Activated CD8-positive, alpha-beta T cell treated with anti-CD3 and anti-CD28 coated beads, Interleukin-2, amount 10 ng/mL, durations not matched to agents 7 days and 5 days (primary cell): ENCODE results near the gene C1orf198. TPM values are rescaled to one million over a fixed set of nuclear protein-coding genes. Genes with fewer than 3 reads are reported as not detected.

Source experiments
- total RNA-seq, 2 experiments: library from RNA; stranded (reverse); gene quantifications; one replicate each; pipeline ENCODE4 v1.2.3, GENCODE V29; 2021

Gene C1orf198
- total RNA-seq, 2 experiments from 2014 or later: 2.5 to 2.6 TPM

Other genes with a start within 250 kb of the C1orf198 start
- 10 to 100 TPM; 29.9 to 31.2 TPM for gene COG2, start 226.0 kb downstream of the C1orf198 start, total RNA-seq
- gene AGT, start 154.4 kb downstream of the C1orf198 start, total RNA-seq: not detected
- gene CAPN9, start 121.1 kb downstream of the C1orf198 start, total RNA-seq: not detected
- 10 to 100 TPM; 34.0 to 34.2 TPM for gene TTC13, start 110.3 kb upstream of the C1orf198 start, total RNA-seq
- 10 to 100 TPM; 15.6 to 16.4 TPM for gene ARV1, start 110.6 kb upstream of the C1orf198 start, total RNA-seq
- gene FAM89A, start 171.7 kb upstream of the C1orf198 start, total RNA-seq: 1 to 10 TPM; 5.7 to 6.1 TPM